HG02973 (cell line): ENCODE measurements around the gene ERF.

Source experiments
- ATAC-seq: cut with Tn5 transposase; IDR thresholded peaks from one replicate; pipeline ENCODE4 v1.9.1; 2021; ENCODE audit warnings: moderate library complexity; ENCODE audit not compliant: unreplicated experiment

Gene ERF

DNA sequence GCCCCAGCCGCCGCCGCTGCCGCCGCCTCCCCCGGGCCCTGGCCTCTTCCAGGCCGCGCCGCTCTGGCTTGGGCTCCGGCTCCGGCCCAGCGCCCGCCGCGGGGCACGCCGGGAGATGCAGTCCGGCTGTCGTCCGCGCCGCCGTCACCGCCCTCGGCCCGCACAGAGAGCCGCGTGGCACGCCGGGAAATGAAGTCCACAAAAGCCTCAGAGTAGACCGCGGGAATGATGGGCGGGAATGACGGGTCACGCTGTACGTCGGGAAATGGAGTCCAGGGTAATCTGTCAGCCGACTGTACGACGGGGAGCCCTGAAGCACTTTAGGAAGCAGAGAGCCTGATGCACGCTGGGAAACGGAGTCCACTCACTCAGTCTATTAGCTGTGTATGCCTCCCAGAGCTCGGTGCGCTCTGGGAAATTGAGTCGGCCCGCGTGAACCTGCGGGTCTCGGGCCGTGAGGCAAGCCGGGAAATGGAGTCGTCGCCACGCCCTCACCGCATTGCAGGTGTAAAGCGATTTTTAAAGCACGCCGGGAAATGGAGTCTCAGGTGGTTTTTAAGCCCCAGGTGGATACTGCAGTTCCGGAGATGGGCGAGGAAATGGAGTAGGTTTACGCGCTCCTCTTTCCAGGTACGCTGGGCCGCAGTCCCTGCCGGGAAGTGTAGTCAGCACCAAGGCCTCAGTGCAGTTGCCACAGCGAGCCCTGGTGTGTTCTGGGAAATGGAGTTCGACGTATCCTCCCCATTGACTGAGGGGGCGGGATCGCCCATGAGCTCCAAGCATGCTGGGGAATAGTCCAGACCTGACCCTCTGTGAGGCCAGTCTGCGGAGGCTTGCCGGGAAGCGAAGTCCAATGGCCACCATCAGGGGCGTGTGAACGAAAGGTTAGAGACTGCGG, 12.2 kb downstream of the ERF start, which contains the start of gene GSK3A:
GSK3A (minus strand) TSS at position 91 of the 898 bp plus-strand sequence. CDS start 137 bp downstream, outside the sequence.
- peak; percentile 55 for ATAC-seq

GRCh38 chr19:42242069-42242511, 12.8 kb downstream of the ERF start:
- no peak for ATAC-seq

DNA sequence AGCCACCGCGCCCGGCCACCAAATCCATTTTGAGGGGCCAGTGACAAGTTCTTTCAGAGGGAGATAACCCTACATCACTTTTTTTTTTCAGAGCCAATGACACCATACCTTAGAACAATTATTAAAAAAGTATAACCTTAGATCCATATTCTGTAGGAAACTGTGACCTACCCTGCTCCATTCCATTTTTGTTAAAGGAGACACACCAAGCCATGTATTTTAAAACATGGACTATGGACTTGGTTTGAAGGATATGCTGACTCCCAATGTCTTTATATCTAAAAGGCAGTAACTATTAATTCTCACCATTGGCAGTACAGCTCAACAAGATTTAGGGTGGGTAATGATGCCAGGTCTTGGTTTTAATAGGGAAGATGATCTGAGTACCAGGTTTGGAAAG, 13.6 kb downstream of the ERF start:
- ATAC-seq = no peak

GRCh38 chr19:42239544-42240220, 15.2 kb downstream of the ERF start:
- ATAC-seq = no peak

- no peak for ATAC-seq
Measured at GRCh38 chr19:42235181-42235580, 19.7 kb downstream of the ERF start.

- ATAC-seq = no peak
Measured at GRCh38 chr19:42234364-42234763, 20.6 kb downstream of the ERF start.

GRCh38 chr19:42233678-42234292, 21.1 kb downstream of the ERF start:
- no peak for ATAC-seq

DNA sequence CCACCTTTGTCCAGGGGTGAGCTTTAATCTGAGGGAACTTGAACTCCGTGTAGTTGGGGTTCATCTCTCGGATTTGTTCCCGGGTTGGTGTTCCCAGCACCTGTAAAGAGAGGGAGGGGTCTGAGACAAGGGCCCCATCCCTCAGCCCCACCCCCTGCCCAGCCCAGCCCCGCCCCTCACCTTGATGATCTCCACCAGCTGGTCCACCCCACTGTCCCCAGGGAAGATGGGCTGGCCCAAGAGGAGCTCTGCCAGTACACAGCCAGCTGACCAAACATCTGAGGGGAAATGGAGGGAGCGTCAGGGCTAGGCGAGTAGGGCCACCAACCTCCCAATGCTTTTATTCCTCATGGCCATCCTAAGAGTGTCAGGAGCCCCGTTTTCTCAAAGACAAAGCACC, 21.8 kb downstream of the ERF start:
- ATAC-seq = no peak

- ATAC-seq = no peak
Measured at GRCh38 chr19:42232435-42232834, 22.5 kb downstream of the ERF start.

DNA sequence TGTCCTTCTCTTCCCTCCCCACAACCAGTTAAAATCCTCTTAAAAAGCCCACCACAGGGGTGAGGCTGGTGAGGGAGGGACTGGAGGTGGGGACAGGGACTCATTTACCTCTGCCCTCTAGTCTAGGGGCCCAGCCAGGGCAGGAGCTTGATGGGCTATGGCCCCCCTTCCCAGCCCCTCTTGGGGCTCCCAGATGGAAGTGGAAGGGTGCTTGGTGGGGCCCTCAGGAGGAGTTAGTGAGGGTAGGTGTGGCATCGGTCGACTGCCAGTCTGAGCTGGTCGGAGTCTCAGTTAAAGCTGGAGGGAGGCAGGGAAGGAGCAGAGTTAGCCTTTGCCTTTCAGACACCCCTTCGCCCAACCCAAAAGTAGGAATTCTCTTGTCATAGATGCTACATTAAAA, 24.4 kb downstream of the ERF start:
- no peak for ATAC-seq

DNA sequence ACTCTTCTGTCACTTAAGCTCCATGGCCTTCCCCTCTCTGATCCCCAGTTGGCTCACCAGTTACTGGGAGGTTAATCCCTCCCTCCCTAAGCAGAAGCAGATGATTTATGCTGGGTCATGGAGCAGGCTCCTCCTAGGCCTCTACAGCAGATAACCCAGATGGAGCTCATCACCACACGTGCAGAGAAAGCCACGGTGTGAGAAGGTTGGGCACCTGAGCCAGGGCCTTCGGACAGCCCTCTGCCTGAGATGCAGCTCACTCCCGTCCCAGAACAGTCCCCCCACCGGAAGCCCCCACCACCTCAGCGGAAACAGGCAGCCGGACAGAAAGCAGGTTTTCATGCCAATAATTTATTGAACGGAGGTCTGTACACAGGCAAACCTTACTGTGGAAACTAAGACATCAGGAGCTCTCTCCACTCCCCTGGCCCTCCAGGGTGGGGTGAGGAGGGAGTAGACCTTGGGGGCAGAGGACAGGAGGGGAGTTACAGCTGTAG, 25.0 kb downstream of the ERF start:
- ATAC-seq = no peak

- ATAC-seq = no peak
Measured at GRCh38 chr19:42229301-42229854, 25.6 kb downstream of the ERF start.

GRCh38 chr19:42228641-42229040, 26.3 kb downstream of the ERF start:
- ATAC-seq = no peak

- ATAC-seq = no peak
Measured at GRCh38 chr19:42226886-42227285, 28.0 kb downstream of the ERF start.

DNA sequence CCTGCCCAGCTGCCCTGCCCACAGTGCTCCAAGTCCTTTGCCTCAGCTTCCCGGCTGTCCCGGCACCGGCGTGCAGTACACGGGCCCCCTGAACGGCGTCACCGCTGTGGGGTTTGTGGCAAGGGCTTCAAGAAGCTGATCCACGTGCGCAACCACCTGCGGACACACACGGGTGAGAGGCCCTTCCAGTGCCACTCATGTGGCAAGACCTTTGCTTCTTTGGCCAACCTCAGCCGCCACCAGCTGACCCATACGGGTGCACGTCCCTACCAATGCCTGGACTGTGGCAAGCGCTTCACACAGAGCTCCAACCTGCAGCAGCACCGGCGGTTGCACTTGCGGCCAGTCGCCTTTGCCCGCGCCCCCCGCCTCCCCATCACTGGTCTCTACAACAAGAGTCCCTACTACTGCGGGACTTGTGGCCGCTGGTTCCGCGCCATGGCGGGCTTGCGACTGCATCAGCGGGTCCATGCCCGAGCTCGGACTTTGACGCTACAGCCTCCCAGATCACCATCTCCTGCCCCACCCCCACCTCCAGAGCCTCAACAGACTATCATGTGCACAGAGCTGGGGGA, 29.1 kb downstream of the ERF start:
- no peak for ATAC-seq

- ATAC-seq = no peak
Measured at GRCh38 chr19:42224940-42225717, 29.8 kb downstream of the ERF start.

DNA sequence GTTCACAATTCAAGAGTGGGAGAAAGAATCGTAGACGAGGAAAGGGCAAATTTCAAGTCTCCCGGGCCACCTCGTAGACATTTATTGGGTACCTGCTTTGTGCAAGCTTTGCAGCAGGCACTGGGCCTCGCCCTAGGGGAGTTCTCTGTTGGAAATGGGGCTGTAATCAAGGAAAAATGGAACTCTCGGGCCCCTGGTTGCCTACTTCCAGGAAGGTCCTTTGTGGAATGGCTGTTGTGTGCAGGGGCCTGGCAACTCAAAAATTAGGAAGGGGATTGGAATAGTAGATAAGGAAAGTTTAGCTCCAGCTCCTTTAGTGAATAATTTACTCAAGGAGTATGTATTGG, 34.2 kb downstream of the ERF start:
- ATAC-seq = no peak

DNA sequence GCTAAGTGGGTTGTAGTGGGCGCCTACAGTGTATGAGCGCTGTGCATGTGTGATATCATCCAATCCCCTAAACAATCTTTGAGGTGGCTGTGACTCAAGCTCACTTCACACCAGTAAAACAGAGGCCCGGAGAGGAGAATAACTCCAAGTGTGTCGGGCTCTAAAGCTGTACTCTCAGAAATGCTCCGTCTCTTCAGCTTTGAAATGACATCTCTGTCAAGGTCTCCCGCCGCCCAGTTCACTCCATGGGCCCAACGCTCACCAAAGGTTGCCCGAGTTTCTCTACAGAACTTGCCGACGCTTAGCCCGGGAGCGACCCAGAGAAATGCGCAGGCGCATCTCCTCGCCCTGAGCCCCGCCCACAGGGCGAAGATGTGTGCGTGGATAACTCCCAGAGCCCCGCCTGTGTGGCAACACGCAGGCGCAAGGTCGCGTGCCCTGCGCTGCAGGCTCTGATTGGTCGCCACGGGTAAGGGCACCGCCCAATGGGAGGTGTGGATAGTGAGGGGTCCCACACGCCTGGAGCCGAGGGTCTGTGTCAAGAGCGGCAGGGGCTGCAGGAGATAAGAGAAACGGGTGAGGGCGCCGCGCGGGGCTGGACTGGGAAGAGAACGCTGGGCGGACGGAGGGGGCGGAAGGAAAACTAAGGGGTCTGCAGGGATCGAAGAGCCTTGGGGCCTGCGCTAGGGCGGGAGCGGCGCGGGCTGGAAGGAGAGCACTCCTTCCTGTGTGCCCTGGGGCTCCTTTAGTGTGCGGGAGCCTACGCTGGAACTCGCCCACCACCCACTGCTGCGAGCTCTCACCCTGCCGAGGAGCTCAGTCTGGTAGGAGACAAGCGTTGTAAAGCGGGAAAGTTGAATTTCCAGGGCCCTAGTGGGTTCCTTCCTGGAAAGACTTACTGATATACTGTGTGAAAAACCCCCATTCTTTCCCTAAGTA, 34.8 kb downstream of the ERF start, which contains the start of gene ZNF526:
ZNF526 (plus strand) TSS at position 501 of the 939 bp plus-strand sequence. CDS start 4,092 bp downstream, outside the sequence.
- ATAC-seq = peak; percentile 51
